NCI-H526 treated with DMSO at 0.1 percent for 48 hours (cell line): ENCODE data around the gene ARHGEF18.
A peak's percentile ranks its signal among the peaks of the same experiment; 100 is the strongest.

Source experiments
- DNase-seq: peaks from one replicate; lab custom pipeline; 2025; lab: John Stamatoyannopoulos, UW

The ARHGEF18 gene

DNA sequence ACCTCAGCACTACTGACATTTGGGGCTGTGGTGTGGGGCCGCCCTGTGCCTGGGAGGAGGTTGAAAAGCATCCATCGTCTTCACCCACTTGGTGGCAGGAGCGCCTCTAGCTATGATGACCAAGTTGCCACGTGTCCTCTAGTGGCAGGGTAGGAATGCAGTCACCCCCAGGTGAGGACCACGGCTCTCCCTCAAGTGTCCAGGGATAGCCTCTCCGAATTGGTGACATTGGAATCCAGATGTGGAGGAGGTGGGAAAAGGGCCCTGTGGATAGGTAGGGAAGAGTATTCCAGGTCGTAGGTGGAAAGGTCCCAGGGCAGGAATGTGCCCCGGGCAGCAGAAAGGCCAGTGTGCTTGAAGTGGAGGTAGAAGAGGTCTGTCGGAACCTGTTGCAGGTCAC, 37.6 kb downstream of the ARHGEF18 start:
- DNase-seq = no peak

DNA sequence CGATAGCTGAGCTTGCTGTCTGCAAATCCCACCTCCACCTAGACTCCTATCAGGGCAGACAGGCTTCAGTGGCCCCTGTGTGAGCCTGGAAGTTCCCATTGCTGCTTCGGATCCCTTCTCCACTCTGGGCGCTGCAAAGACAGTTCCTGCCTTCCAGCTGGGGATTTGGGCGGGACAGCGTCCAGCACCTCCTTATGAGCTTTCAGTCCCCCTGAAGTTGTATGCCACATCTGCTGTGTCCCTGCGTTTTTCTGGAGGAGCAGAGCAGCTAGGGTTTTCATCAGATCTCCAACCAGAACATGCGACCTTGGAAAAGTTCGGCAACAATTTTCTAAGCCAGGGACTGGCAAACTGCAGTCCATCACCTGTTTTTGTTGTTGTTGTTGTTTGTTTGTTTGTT, 38.0 kb downstream of the ARHGEF18 start:
- DNase-seq = no peak

DNA sequence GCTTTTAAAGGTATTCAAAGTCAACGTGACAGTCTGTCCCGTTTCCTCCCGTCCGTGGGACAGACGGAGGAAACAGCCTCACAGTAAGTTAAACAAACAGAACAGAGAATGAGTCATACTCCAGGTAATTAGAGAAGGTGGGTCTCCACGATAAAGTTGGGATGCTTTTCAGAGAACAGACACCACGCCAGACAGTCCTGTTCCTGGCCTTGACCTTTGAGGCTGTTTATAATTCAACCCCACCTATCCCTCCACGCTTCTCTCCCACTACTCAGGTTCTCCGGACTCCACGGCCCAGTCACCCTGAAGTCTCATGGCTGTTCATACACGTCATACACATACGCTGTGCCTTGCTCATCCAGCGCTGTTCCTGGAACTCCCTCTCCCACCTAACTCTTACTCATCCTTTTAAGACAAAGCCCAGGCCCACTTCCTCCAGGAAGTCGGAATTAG, 42.5 kb downstream of the ARHGEF18 start:
- no peak for DNase-seq

DNA sequence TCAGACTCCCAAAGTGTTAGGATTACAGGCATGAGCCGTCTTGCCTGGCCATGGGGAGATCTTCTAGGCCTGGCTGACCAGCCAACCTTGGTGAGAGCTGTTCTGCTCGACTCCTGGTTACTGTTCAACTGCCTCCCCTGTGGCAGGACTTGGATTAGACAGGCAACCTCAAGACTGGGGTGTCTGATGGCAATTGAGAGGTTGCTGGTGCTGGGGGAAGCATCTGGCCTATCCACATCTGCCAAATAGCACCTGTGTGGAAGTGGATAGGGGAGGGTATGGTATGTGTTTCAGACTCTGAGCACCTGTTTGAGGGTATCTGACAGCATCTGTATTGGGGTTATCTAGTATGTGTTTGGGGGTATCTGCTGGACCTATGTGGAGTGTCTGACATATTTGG, 44.7 kb downstream of the ARHGEF18 start:
- DNase-seq = no peak

DNA sequence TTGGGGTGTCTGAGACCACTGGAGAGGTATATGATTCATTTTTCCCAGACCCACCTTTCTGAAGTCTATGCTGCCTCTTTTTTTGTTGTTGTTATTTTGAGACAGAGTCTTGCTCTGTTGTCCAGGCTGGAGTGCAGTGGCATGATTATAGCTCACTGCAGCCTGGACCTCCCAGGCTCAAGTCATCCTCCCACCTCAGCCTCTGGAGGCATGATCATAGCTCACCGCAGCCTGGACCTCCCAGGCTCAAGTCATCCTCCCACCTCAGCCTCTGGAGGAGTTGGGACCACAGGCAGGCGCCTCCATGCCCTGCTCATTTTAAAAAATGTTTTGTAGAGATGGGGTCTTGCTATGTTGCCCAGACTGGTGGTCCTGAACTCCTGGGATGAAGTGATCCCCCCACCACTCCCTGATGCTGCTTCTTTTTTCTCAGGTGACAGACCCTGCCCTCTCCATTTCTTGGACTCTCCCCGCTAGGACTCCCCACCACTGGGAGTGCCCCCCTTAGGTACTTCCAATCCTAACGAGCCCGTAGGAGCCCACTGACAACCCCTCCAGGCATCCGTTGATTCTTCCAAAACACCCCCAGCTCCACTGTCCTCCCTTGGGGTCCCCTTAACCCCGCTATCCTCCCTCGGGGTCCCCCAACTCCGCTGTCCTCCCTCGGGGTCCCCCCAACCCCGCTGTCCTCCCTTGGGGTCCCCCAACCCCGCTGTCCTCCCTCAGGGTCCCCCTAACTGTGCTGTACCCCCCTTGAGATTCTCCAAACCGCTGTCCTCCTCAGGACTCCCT, 45.4 kb downstream of the ARHGEF18 start:
- DNase-seq = no peak

DNA sequence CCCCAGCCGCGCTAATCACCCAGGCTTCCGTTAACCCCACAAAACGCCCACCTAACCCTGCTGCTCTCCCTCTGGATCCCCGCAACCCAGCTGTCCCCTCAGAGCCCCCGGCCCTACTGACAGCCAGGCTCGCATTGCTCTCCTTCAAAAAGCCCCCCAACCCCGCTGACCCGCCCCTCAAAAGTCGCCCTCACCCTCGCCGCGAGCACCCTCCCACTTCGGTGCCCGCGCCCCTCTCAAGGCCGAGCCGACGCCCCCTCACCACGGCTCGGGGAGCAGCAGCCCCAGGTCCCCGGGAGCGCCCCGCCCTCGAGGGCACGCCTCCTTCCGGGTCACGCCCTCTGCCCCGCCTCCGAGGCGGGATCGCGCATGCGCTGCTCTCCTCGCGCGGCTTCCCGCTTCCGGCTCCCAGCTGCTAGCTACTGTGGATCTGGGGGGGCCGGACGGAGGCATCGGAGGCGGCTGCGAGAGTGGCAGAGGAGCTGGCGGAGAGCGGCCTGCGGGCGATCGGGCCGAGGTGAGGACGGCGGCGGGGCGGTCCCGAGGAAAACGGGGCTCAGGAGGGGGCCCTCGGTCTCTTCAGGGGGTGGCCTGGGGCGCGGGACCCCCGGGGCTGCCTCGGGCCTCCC, 46.1 kb downstream of the ARHGEF18 start:
- DNase-seq = peak; percentile 31

DNA sequence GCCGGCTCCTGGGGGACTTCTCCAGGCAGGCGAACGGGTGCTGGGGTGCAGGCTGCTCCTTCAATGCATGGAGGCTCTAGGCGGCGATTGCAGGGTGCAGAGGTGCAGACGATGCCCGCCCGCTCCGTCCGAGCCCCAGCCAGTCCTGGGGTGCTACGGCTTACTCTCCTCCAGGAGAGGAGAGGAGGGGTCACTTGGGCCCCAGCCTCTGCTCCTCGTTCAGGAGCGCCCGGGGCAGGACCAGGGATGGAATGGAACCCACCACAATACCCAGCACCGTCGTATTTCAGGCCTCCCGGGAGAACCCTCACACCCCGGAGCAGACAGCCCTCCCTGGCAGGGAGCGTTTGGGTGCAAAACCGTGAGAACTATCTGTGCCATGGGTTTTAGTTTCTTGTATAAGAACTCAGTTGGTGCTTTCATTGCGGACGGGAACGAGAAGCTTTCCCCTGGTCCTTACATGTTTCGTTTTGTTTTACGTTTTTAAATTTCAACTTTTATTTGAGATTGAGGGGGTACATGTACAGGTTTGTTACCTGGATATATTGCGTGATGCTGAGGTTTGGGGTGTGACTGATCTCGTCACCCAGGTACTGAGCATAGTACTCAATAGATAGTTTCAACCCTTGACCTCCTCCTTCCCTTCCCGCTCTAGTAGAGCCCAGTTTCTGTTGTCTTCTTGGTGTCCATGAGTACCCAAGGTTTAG, 46.8 kb downstream of the ARHGEF18 start:
- DNase-seq = no peak

DNA sequence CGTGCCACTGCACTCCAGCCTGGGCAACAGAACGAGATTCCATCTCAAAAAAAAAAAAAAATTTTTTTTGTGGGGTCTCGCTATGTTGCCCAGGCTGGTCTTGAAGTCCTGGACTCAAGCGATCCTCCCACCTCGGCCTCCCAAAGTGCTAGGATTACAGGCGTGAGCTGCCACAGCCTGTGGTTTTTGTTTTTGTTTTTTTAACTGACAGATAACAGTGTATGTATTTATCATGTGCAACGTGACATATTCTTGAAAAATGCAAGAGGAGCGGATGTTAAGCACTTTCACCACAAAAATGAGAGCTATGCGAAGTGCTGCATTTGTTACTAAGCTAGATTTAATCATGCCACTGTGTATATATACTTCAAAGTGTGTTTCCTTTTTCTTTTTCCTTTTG, 49.0 kb downstream of the ARHGEF18 start:
- no peak for DNase-seq
